ENCODE results near the gene NPTN.
A peak's percentile ranks its signal among the peaks of the same experiment; 100 is the strongest.

NPTN gene

DNA sequence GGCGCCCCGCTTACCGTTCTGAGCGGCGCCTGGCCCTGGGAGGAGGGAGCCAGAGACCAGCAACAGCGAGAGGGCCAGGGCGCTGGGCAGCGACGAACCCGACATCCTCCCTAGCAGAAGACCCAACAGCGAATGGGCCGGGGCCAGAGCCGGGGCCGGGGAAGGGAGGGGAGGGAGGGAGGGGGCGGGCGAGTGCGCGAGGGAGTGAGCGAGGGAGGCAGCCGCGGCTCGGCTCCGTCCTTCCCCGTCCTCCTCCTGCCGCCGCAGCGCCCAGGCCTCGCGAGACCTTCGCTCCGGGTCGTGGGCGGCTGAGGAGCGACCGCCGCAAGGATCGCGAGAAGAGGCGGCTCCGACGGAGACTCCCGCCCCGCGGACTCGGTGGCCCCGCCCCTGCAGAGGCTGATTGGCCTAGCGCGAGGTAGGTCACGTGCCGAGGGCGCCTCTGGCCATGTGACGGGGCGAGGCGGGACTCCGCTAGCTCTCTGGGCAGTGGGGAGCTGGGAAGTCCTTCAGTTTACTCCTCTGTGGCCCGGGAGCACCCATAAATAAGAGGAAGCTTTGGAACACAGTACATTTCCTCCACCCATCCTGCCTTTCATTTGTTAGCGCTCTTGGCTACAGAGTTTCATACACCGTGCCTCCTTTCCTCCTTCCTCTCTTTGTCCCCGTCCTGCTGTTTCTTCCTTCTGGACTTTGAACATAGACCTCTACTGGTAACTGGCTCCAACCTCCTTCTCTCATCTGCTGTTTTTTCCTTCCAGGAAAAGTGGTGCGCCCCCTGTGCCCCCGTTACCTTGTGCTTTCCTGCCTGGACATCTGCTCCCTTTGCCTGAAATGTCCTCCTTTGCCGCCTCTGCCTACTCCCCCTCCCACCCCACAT lies at the start of gene NPTN:
NPTN (minus strand) TSS at position 279 of the 880 bp plus-strand sequence; CDS start at position 105, 174 bp downstream.
- Histone ChIP-seq H3K27me3 (ENCODE audit: insufficient read depth, low read length) (no peaks in the 10 kb centered on the region), H3K9ac (ENCODE audit: low read length) (peak within 1 kb of the TSS; percentile 80), H3K4me2 (ENCODE audit: low read length) (peak within 1 kb of the TSS; percentile 86), H3K9me2 (ENCODE audit: low read depth, low read length) (no peaks in the 10 kb centered on the region), H4K20me1 (ENCODE audit: insufficient read depth, low read length) (no peaks in the 10 kb centered on the region), H3K9me3 (ENCODE audit: low read length) (no peaks in the 10 kb centered on the region), H3F3A (ENCODE audit: insufficient read depth, low read length) (no peaks in the 10 kb centered on the region), H3K36me3 (ENCODE audit: insufficient read depth, low read length) (no peaks in the 10 kb centered on the region), H2AFZ (ENCODE audit: low read length) (peak within 1 kb of the TSS; percentile 76; the same call in 1 of the 2 replicates), H3K4me1 (ENCODE audit: insufficient read depth, low read length, severe bottlenecking) (peaks cover 46% of the 10 kb centered on the region), H3K4me3 (ENCODE audit: low read depth, low read length, poor library complexity, severe bottlenecking) (peak within 1 kb of the TSS; percentile 88), H3K27ac (ENCODE audit: low read depth, low read length, poor library complexity, severe bottlenecking) (no peak within 1 kb of the TSS), H3K79me2 (ENCODE audit: insufficient read depth, low read length) (peaks cover 42% of the 10 kb centered on the region)
- no peak for TF ChIP-seq EZH2 (IDR thresholded peaks at IDR 0.05; ENCODE audit: borderline replicate concordance, low read length)
- TF ChIP-seq CTCF (IDR thresholded peaks at IDR 0.05; ENCODE audit: low read length) = no peak; the same call in 1 of the 2 replicates

- no peaks in the 10 kb centered on the region for H3K36me3 ChIP-seq (ENCODE audit: insufficient read depth, low read length)
- 0 out of 2 replicates have a peak, but pooled peaks cover under 1% of the 10 kb centered on the region for H3K27me3 ChIP-seq (ENCODE audit: insufficient read depth, low read length)
- no peaks in the 10 kb centered on the region for H4K20me1 ChIP-seq (ENCODE audit: insufficient read depth, low read length)
- no peak overlapping the region for H3K27ac ChIP-seq (ENCODE audit: low read depth, low read length, poor library complexity, severe bottlenecking)
- no peaks in the 10 kb centered on the region for H3K79me2 ChIP-seq (ENCODE audit: insufficient read depth, low read length)
- H3K4me1 ChIP-seq (ENCODE audit: insufficient read depth, low read length, severe bottlenecking) = no peaks in the 10 kb centered on the region
- H3K4me2 ChIP-seq (ENCODE audit: low read length) = no peak overlapping the region
- TF ChIP-seq CTCF (IDR thresholded peaks at IDR 0.05; ENCODE audit: low read length) = no peak
- no peak for TF ChIP-seq EZH2 (IDR thresholded peaks at IDR 0.05; ENCODE audit: borderline replicate concordance, low read length)
- no peak overlapping the region for H3K4me3 ChIP-seq (ENCODE audit: low read depth, low read length, poor library complexity, severe bottlenecking)
- H3K9me3 ChIP-seq (ENCODE audit: low read length) = no peaks in the 10 kb centered on the region
- H3F3A ChIP-seq (ENCODE audit: insufficient read depth, low read length) = no peaks in the 10 kb centered on the region
- no peaks in the 10 kb centered on the region for H3K9me2 ChIP-seq (ENCODE audit: low read depth, low read length)
- no peak overlapping the region for H3K9ac ChIP-seq (ENCODE audit: low read length)
- no peak overlapping the region for H2AFZ ChIP-seq (ENCODE audit: low read length)
Measured at GRCh38 chr15:73682600-73683090, 49.5 kb upstream of the NPTN start.

DNA sequence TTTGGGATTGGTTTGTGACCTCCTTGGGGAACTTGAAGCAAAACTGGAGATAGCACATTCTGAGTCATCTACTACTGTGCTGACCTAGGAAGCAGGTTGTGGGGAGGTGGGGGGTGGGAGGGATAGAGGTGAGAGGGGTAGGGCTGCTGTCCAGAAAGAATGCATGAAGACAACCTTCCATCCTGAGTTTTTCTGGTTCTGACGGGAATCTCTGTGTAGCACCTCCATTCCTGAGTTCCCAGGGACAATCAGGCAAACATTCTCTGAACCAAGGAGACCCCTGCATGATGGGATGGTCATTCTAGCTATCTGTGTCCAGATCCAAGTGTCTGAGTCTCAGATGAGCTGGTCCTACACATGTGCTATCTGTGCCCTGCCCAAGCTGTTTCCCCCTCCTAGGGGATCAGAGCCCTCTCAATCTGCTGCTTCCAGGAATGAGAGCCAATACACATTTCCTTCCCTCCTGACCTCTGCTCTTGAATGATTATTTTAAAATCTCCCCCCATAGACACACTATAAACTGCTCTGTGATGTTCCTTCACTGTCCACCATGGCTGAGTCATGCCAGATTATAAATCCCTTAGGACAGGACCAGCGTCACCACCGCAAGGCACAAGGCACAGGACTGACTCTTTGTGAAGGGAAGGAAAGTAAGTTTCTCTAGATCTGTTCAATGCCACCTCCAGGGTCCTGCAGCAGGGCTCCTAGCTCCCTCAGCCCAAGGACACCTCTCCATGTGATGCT lies 48.8 kb upstream of the NPTN start:
- H3K4me1 ChIP-seq (ENCODE audit: insufficient read depth, low read length, severe bottlenecking) = no peaks in the 10 kb centered on the region
- H3K9ac ChIP-seq (ENCODE audit: low read length) = no peak overlapping the region
- H3K9me3 ChIP-seq (ENCODE audit: low read length) = no peaks in the 10 kb centered on the region
- no peaks in the 10 kb centered on the region for H3F3A ChIP-seq (ENCODE audit: insufficient read depth, low read length)
- no peak overlapping the region for H3K4me3 ChIP-seq (ENCODE audit: low read depth, low read length, poor library complexity, severe bottlenecking)
- H2AFZ ChIP-seq (ENCODE audit: low read length) = no peak overlapping the region
- no peaks in the 10 kb centered on the region for H3K9me2 ChIP-seq (ENCODE audit: low read depth, low read length)
- H3K36me3 ChIP-seq (ENCODE audit: insufficient read depth, low read length) = no peaks in the 10 kb centered on the region
- H3K4me2 ChIP-seq (ENCODE audit: low read length) = no peak overlapping the region
- no peaks in the 10 kb centered on the region for H4K20me1 ChIP-seq (ENCODE audit: insufficient read depth, low read length)
- TF ChIP-seq CTCF (IDR thresholded peaks at IDR 0.05; ENCODE audit: low read length) (no peak), EZH2 (IDR thresholded peaks at IDR 0.05; ENCODE audit: borderline replicate concordance, low read length) (no peak)
- no peak overlapping the region for H3K27ac ChIP-seq (ENCODE audit: low read depth, low read length, poor library complexity, severe bottlenecking)
- no peaks in the 10 kb centered on the region for H3K27me3 ChIP-seq (ENCODE audit: insufficient read depth, low read length)
- H3K79me2 ChIP-seq (ENCODE audit: insufficient read depth, low read length) = no peaks in the 10 kb centered on the region

All from OCI-LY1 (cell line).